A549 treated with Hydrocortisone at 1 μM for 4 hours (cell line): Measurements from ENCODE around the gene ZNF710. TPM values are rescaled to one million over a fixed set of nuclear protein-coding genes. Genes with fewer than 3 reads are reported as not detected.

Experiments used
- total RNA-seq: library from RNA; stranded (reverse); fragments of 200-300 nt; extraction: Qiagen RNA extraction; gene quantifications from 5 replicates; pipeline ENCODE4 v1.2.3, GENCODE V29; 2022

ZNF710 gene
- 12.8 to 16.9 TPM (median 15.6 TPM) in 5 replicates for total RNA-seq

GRCh38 chr15:90001062-90001682 is at the start of gene ZNF710:
ZNF710 (plus strand) TSS chr15:90001324; CDS start chr15:90067138, 65,814 bp downstream.

GRCh38 chr15:90101969-90102890 is 101.1 kb downstream of the ZNF710 start, which contains the start of gene IDH2:
IDH2 (minus strand) TSS chr15:90102468; CDS start chr15:90102390, 78 bp downstream.

Other genes with a start within 250 kb of the ZNF710 start
- 0.24 to 0.84 TPM (median 0.48 TPM) in 5 replicates for gene MESP2, start 225.0 kb upstream of the ZNF710 start, total RNA-seq
- gene ANPEP, start 186.5 kb upstream of the ZNF710 start, total RNA-seq, result 70.9 to 94.8 TPM (median 82.1 TPM) in 5 replicates
- 34.9 to 87.3 TPM (median 39.5 TPM) in 5 replicates for gene AP3S2, start 107.3 kb upstream of the ZNF710 start, total RNA-seq
- 9.9 to 15.1 TPM (median 12.5 TPM) in 5 replicates for gene ARPIN, start 88.4 kb upstream of the ZNF710 start, total RNA-seq
- 38.9 to 49.7 TPM (median 43.5 TPM) in 5 replicates for gene IDH2, start 101.1 kb downstream of the ZNF710 start, total RNA-seq
- gene SEMA4B, start 200.0 kb downstream of the ZNF710 start, total RNA-seq, result 53.5 to 83.4 TPM (median 76.9 TPM) in 5 replicates
- gene CIB1, start 232.6 kb downstream of the ZNF710 start, total RNA-seq, result 169 to 219 TPM (median 213 TPM) in 5 replicates
- gene GDPGP1, start 232.9 kb downstream of the ZNF710 start, total RNA-seq, result 3.8 to 6.2 TPM (median 4.3 TPM) in 5 replicates
- gene TTLL13, start 248.2 kb downstream of the ZNF710 start, total RNA-seq, result 0.03 to 0.18 TPM (median 0.14 TPM) in 5 replicates